ENCODE measurements around the gene EXD3.

GRCh38 chr9:137293094-137293481 lies 129.9 kb downstream of the EXD3 start:
- TF ChIP-seq CTCF (IDR thresholded peaks at IDR 0.05; ENCODE audit: low read length) = no peak
- TF ChIP-seq EZH2 (optimal IDR thresholded peaks at IDR 0.05; ENCODE audit: low read depth, low read length) = no peak
